K562 (cell line): ENCODE measurements around the gene NRG2. TPM values are rescaled to one million over a fixed set of nuclear protein-coding genes. Genes with fewer than 3 reads are reported as not detected.

Experiments
- ATAC-seq: fragments of 200-7000 bp; cut with Tn5 transposase; 3 replicates; pipeline ENCODE4 v1.9.1; 2020; ENCODE audit warnings: moderate library complexity
- BruUV-seq: library from RNA; stranded (reverse); fragments of 400-500 nt; replicated peaks from 2 replicates; lab custom pipeline; 2021; lab: Mats Ljungman, UMichigan
- CTCF ChIA-PET: fragments of 300-600 bp; formaldehyde crosslinking; extraction: SDS; loops from one replicate; lab custom pipeline; 2021; ENCODE audit warnings: low intra/inter-chr PET ratio; lab: Yijun Ruan, JAX
- POLR2A ChIA-PET: fragments of 300-600, 350-650 bp; sonication (Branson Sonifier 250); formaldehyde crosslinking; extraction: SDS; loops from one replicate; lab custom pipeline; 2021; ENCODE audit warnings: antibody characterized with exemption, inconsistent platforms; lab: Yijun Ruan, JAX
- DNase-seq, 4 experiments: peaks; one replicate each; pipeline versions ENCODE4 v3.0.0 to v3.0.0-alpha.2; 2011 to 2018; ENCODE audit warnings: low spot score in 3 of 4, mixed read lengths in 3 of 4; ENCODE audit errors: extremely low read depth in 1 of 4
- FAIRE-seq: peaks from 2 replicates; lab custom pipeline; 2011; peaks lifted over from hg19 to GRCh38; lab: Jason Lieb, UNC
- H2AFZ ChIP-seq: 2 replicates; pipeline ENCODE4 v1.6.0; 2011; ENCODE audit warnings: low read depth, low read length, control low read depth, inconsistent platforms
- H3K27ac ChIP-seq: fragments of 200-600 bp; 3 replicates; pipeline ENCODE4 v1.8.0; 2011; ENCODE audit warnings: low read depth, mild to moderate bottlenecking, control low read depth, inconsistent platforms, low read length, moderate library complexity, mixed read lengths; ENCODE audit errors: extremely low read depth
- H3K27me3 ChIP-seq, 2 experiments: fragments of 300-600 bp in 1 of 2; 2 replicates in 1 of 2; 3 replicates in 1 of 2; pipeline versions ENCODE4 v1.6.0 to v1.8.0; 2011; ENCODE audit warnings: inconsistent platforms in 2 of 2, low read length in 2 of 2, mild to moderate bottlenecking in 1 of 2, mixed read lengths in 1 of 2, moderate library complexity in 1 of 2; ENCODE audit not compliant: control insufficient read depth in 2 of 2, insufficient read depth in 2 of 2
- H3K36me3 ChIP-seq: fragments of 300-600 bp; 3 replicates; pipeline ENCODE4 v1.8.0; 2011; ENCODE audit warnings: mild to moderate bottlenecking, low read length, inconsistent platforms; ENCODE audit not compliant: control insufficient read depth, insufficient read depth
- H3K4me1 ChIP-seq, 2 experiments: fragments of 200-600 bp in 1 of 2; replicated peaks in 1 of 2; 2 replicates in 1 of 2; 3 replicates in 1 of 2; pipeline versions ENCODE4 v1.5.1 to v1.8.0; 2011; ENCODE audit warnings: inconsistent platforms in 2 of 2, low read length in 2 of 2, mild to moderate bottlenecking in 1 of 2, mixed read lengths in 1 of 2, moderate library complexity in 1 of 2; ENCODE audit not compliant: control insufficient read depth in 2 of 2, insufficient read depth in 2 of 2
- H3K4me2 ChIP-seq: 2 replicates; pipeline ENCODE4 v1.6.1; 2011; ENCODE audit warnings: low read length, control low read depth, inconsistent platforms, mixed read lengths; ENCODE audit not compliant: insufficient read depth
- H3K4me3 ChIP-seq: fragments of 200-600 bp; sonication (generic), shearing (Covaris generic); 2 replicates; pipeline ENCODE4 v1.5.1; 2016; ENCODE audit warnings: control low read depth, inconsistent platforms
- H3K79me2 ChIP-seq: fragments of 200-600 bp; 3 replicates; pipeline ENCODE4 v1.8.0; 2011; ENCODE audit warnings: low read length, inconsistent platforms; ENCODE audit not compliant: control insufficient read depth, insufficient read depth
- H3K9ac ChIP-seq, 2 experiments: 2 replicates each; pipeline versions ENCODE4 v1.6.0 to v1.6.1; 2011; ENCODE audit warnings: low read depth in 2 of 2, low read length in 2 of 2, control low read depth in 1 of 2, inconsistent platforms in 1 of 2, mild to moderate bottlenecking in 1 of 2, mixed read lengths in 1 of 2; ENCODE audit not compliant: insufficient read depth in 1 of 2
- H3K9me1 ChIP-seq: one replicate; pipeline ENCODE4 v1.6.0; 2011; ENCODE audit warnings: inconsistent platforms, mild to moderate bottlenecking, low read length, moderate library complexity; ENCODE audit not compliant: control insufficient read depth, insufficient read depth
- H3K9me3 ChIP-seq: replicated peaks from 2 replicates; pipeline ENCODE4 v1.5.1; 2011; ENCODE audit warnings: low read depth, low read length, inconsistent platforms; ENCODE audit not compliant: control insufficient read depth, insufficient read depth
- H4K20me1 ChIP-seq: replicated peaks from 2 replicates; pipeline ENCODE4 v1.6.1; 2011; ENCODE audit warnings: low read length, inconsistent platforms, mixed read lengths; ENCODE audit not compliant: control insufficient read depth, insufficient read depth
- COPS2 ChIP-seq: fragments of 450-650 bp; conservative IDR thresholded peaks from 2 replicates; pipeline ENCODE4 v1.6.1; 2016; ENCODE audit warnings: mild to moderate bottlenecking, moderate library complexity
- FOSL1 ChIP-seq: fragments of 200-800 bp; sonication (Bioruptor generic); conservative IDR thresholded peaks from 2 replicates; pipeline ENCODE4 v1.6.1; 2016; ENCODE audit warnings: missing genetic modification characterization, missing compliant biosample characterization
- GTF3C2 ChIP-seq: IDR thresholded peaks from 3 replicates; pipeline ENCODE4 v1.6.1; 2011; ENCODE audit warnings: borderline replicate concordance, mild to moderate bottlenecking, moderate library complexity; ENCODE audit not compliant: insufficient read length; ENCODE audit errors: extremely low read depth
- LARP7 ChIP-seq: fragments of 450-650 bp; IDR thresholded peaks from 2 replicates; pipeline ENCODE4 v1.6.1; 2016
- PRMT5 ChIP-seq: sonication (generic); formaldehyde crosslinking; IDR thresholded peaks from 2 replicates; pipeline ENCODE4 v1.5.0; 2020; ENCODE audit warnings: missing genetic modification reagents
- SIN3B ChIP-seq: fragments of 450-650 bp; IDR thresholded peaks from 2 replicates; pipeline ENCODE4 v1.6.1; 2017; ENCODE audit warnings: low read depth, mild to moderate bottlenecking, moderate library complexity
- SIRT6 ChIP-seq: IDR thresholded peaks from one replicate; pipeline ENCODE4 v1.6.1; 2012; ENCODE audit warnings: low read depth, mild to moderate bottlenecking, control low read depth, inconsistent platforms, low read length, moderate library complexity
- SP2 ChIP-seq: IDR thresholded peaks from 2 replicates; pipeline ENCODE4 v1.6.1; 2011; ENCODE audit warnings: mild to moderate bottlenecking, low read depth, low read length, moderate library complexity; ENCODE audit not compliant: poor library complexity, severe bottlenecking; ENCODE audit errors: extremely low read depth
- TCF3 ChIP-seq: sonication (generic); formaldehyde crosslinking; IDR thresholded peaks from 2 replicates; pipeline ENCODE4 v1.4.0; 2020; ENCODE audit warnings: mild to moderate bottlenecking, missing genetic modification reagents
- ZFPM2 ChIP-seq: fragments of 250-450 bp; sonication (Bioruptor Pico); IDR thresholded peaks from 2 replicates; pipeline ENCODE4 v1.5.1; 2022; ENCODE audit warnings: mild to moderate bottlenecking
- ZNF12 ChIP-seq: sonication (generic); formaldehyde crosslinking; IDR thresholded peaks from 2 replicates; pipeline ENCODE4 v1.4.0; 2020; ENCODE audit warnings: mild to moderate bottlenecking, missing genetic modification reagents
- ZNF212 ChIP-seq: fragments of 450-650 bp; formaldehyde crosslinking; IDR thresholded peaks from 2 replicates; pipeline ENCODE4 v1.4.0; 2020; ENCODE audit warnings: mild to moderate bottlenecking
- ZNF431 ChIP-seq: sonication (generic); formaldehyde crosslinking; IDR thresholded peaks from 2 replicates; pipeline ENCODE4 v1.8.0; 2022; ENCODE audit warnings: mild to moderate bottlenecking, missing genetic modification reagents
- WGBS: fragments of 100-300 bp; shearing (Covaris generic); methylation state at CpG from one replicate; pipeline ENCODE4 v1.1.6; 2016; ENCODE audit warnings: low coverage, mixed read lengths; ENCODE audit not compliant: insufficient coverage; ENCODE audit errors: missing lambda C conversion rate; 5-methylcytosine and 5-hydroxymethylcytosine counted together
- in situ Hi-C: fragments of 300-500 bp; cut with MboI; formaldehyde crosslinking; loops from 4 replicates; pipeline ENCODE4 v1.15.0; 2018; ENCODE audit warnings: inconsistent platforms, mixed read lengths
- intact Hi-C: fragments of 100-400 bp; cut with micrococcal nuclease; formaldehyde crosslinking; loops from 2 replicates; pipeline ENCODE4 v1.14.2; 2022
- polyA plus RNA-seq, 8 experiments: library from polyadenylated mRNA; depleted of rRNA in 4 of 8; stranded (reverse) in 5 of 8; unstranded in 3 of 8; fragments of >200 nt; fragmentation: Nextera tagmentation in 2 of 8; fragmentation: Illumina TruSeq in 1 of 8; extraction: Ambion mirVana in 2 of 8; extraction: Trizol in 1 of 8; gene quantifications; 2 replicates each; pipeline versions ENCODE4 v1.2.1 to v1.2.3, GENCODE V29; 2011 to 2014; ENCODE audit warnings: inconsistent platforms in 1 of 8, missing spikeins in 1 of 8
- total RNA-seq, 7 experiments: library from RNA; depleted of rRNA in 6 of 7; stranded (reverse); fragments of >200 nt in 6 of 7; fragmentation: Illumina TruSeq in 2 of 7; extraction: Trizol in 2 of 7; gene quantifications; 2 replicates each; pipeline versions ENCODE4 v1.2.1 to v1.2.3, GENCODE V29; 2011 to 2021; ENCODE audit warnings: low replicate concordance in 1 of 7
- TF ChIP-seq, protein P1 (sequence below): sonication (generic); formaldehyde crosslinking; IDR thresholded peaks from 2 replicates; pipeline ENCODE4 v1.8.1; 2023; ENCODE audit warnings: mild to moderate bottlenecking, missing genetic modification reagents, moderate library complexity
- TF ChIP-seq, protein P2 (sequence below): sonication (generic); formaldehyde crosslinking; IDR thresholded peaks from 2 replicates; pipeline ENCODE4 v1.8.0; 2023; ENCODE audit warnings: mild to moderate bottlenecking, missing genetic modification reagents

Gene NRG2
- total and polyA plus RNA-seq, 9 of the 15 experiments (the other 6 are each of a cell fraction or from before 2014, with no cell fraction given) = not detected

DNA sequence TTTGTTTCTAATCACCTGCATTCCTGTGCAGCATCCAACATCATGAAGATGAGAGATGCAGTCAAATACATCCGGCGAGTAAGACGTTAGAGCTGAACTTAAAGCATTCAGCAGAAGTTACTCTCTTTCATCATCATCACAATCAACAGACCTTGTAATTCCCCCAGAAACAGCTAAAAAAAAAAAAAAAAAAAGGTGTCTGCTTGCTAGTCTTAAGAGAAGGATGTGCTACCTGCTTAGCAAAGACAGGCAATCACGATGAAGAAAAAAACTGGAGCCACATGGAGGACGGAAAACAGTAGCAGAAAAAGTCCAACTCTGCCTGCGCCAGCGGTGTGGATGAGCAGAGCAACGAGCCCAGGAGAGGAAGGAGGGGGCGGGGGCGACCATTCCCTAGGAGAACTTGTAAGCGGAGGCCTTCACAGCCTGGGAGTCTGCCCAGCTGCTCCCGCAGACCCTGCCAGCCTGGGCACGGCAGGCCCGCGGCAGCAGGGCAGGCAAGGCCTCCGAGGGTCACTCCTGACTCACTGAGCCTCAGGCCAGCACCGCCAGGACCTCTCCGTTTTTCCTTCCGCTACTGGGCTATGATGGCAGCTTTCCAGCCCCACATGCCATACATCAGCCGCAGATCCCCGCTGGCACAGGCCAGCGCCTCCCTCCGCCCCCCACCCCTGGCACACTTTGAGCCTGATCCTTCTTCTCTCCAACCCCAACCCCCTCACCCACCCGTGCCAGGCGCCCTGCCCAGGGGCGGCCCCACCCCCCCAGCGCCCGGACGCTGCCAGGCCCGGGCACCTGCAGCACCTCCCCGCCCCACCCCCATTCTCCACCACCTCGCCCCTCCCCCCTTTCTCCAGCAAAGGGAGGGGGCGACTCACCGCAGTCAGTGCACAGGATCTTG lies 1.4 kb downstream of the NRG2 start:
- Histone ChIP-seq H2AFZ (no peak overlapping the region), H3K4me3 (no peak overlapping the region), H3K4me1 (peaks cover 0 to 19% of the 10 kb centered on the region in 2 experiments; a peak in 2 of 5 replicates), H3K9me1 (no peaks in the 10 kb centered on the region), H3K36me3 (no peaks in the 10 kb centered on the region), H3K79me2 (no peaks in the 10 kb centered on the region), H3K4me2 (no peak overlapping the region), H3K9ac (no peak overlapping the region), H4K20me1 (no peaks in the 10 kb centered on the region), H3K27ac (no peak overlapping the region), H3K9me3 (no peaks in the 10 kb centered on the region), H3K27me3 (peaks cover 43% of the 10 kb centered on the region in 2 experiments)
- no TSS peak for BruUV-seq
- ChIA-PET CTCF (no interaction called here), POLR2A (interaction anchor here (1.1 kb wide), 1 partner anchor 13 kb away, joined by 3 read pairs; no protein-coding TSS in a partner anchor)
- 12% methylated on average over 13 of the region's 34 CpGs for WGBS
- intact Hi-C loops = no loop called here
- in situ Hi-C loops = no loop called here
- no peak for ATAC-seq
- no peak for DNase-seq
- no peak for FAIRE-seq
- TF ChIP-seq PRMT5 (CRISPR knock-in tag) = no peak
- no peak for TF ChIP-seq ZNF12 (CRISPR knock-in tag)
- TF ChIP-seq TCF3 (CRISPR knock-in tag) = no peak
- no peak for TF ChIP-seq LARP7
- no peak for TF ChIP-seq SP2
- no peak for TF ChIP-seq SIN3B
- TF ChIP-seq, protein P1, sequence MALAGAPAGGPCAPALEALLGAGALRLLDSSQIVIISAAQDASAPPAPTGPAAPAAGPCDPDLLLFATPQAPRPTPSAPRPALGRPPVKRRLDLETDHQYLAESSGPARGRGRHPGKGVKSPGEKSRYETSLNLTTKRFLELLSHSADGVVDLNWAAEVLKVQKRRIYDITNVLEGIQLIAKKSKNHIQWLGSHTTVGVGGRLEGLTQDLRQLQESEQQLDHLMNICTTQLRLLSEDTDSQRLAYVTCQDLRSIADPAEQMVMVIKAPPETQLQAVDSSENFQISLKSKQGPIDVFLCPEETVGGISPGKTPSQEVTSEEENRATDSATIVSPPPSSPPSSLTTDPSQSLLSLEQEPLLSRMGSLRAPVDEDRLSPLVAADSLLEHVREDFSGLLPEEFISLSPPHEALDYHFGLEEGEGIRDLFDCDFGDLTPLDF (CRISPR knock-in tag) = no peak
- TF ChIP-seq, protein P2, sequence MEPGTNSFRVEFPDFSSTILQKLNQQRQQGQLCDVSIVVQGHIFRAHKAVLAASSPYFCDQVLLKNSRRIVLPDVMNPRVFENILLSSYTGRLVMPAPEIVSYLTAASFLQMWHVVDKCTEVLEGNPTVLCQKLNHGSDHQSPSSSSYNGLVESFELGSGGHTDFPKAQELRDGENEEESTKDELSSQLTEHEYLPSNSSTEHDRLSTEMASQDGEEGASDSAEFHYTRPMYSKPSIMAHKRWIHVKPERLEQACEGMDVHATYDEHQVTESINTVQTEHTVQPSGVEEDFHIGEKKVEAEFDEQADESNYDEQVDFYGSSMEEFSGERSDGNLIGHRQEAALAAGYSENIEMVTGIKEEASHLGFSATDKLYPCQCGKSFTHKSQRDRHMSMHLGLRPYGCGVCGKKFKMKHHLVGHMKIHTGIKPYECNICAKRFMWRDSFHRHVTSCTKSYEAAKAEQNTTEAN (CRISPR knock-in tag) = no peak
- no peak for TF ChIP-seq GTF3C2
- TF ChIP-seq ZFPM2 (CRISPR knock-in tag) = no peak
- TF ChIP-seq SIRT6 = no peak
- no peak for TF ChIP-seq ZNF431 (CRISPR knock-in tag)
- no peak for TF ChIP-seq ZNF212 (CRISPR knock-in tag)
- no peak for TF ChIP-seq COPS2
- no peak for TF ChIP-seq FOSL1 (tag)
